ENCODE measurements around the gene SERPINB2. TPM values are rescaled to one million over a fixed set of nuclear protein-coding genes. Genes with fewer than 3 reads are reported as not detected.
"Not testable (repeated sequence)": the region's sequence is repeated elsewhere in the genome, so short reads cannot be mapped to it uniquely, and the experiment has no call there.

SERPINB2 gene
- total RNA-seq, 1 donor, result 0.72 TPM

- peak overlapping the region; percentile 89 for H3K4me2 ChIP-seq (ENCODE audit: insufficient read depth, low read length)
- peak overlapping the region; percentile 76 for H3K4me3 ChIP-seq (ENCODE audit: insufficient read depth, low read length)
- peaks cover 32% of the 10 kb centered on the region for H3K27me3 ChIP-seq (ENCODE audit: insufficient read depth, low read length)
- no peak for TF ChIP-seq CTCF (IDR thresholded peaks at IDR 0.05; ENCODE audit: extremely low read depth, low read depth, low read length)
- H3K36me3 ChIP-seq (ENCODE audit: insufficient read depth, low read length), result no peaks in the 10 kb centered on the region
- H3K9me3 ChIP-seq (ENCODE audit: low read depth, low read length), result no peaks in the 10 kb centered on the region
- no peaks in the 10 kb centered on the region for H3K79me2 ChIP-seq (ENCODE audit: insufficient read depth, low read length)
- DNase-seq (ENCODE audit: insufficient read length, low spot score, missing footprints), result peak; percentile 37
- H3K27ac ChIP-seq (ENCODE audit: low read depth, low read length), result no peak overlapping the region
- peak overlapping the region; percentile 80 for H2AFZ ChIP-seq (ENCODE audit: low read length)
- no peaks in the 10 kb centered on the region for H4K20me1 ChIP-seq (ENCODE audit: insufficient read depth, low read length)
- H3K4me1 ChIP-seq (ENCODE audit: insufficient read depth, low read length), result peaks cover 5% of the 10 kb centered on the region
Measured at GRCh38 chr18:63936932-63937393, 49.5 kb downstream of the SERPINB2 start.

- no peak for DNase-seq (ENCODE audit: insufficient read length, low spot score, missing footprints)
- no peak for TF ChIP-seq CTCF (IDR thresholded peaks at IDR 0.05; ENCODE audit: extremely low read depth, low read depth, low read length)
- peaks cover 5% of the 10 kb centered on the region for H3K4me1 ChIP-seq (ENCODE audit: insufficient read depth, low read length)
- no peaks in the 10 kb centered on the region for H3K79me2 ChIP-seq (ENCODE audit: insufficient read depth, low read length)
- H3K27ac ChIP-seq (ENCODE audit: low read depth, low read length), result no peak overlapping the region
- no peak overlapping the region for H2AFZ ChIP-seq (ENCODE audit: low read length)
- H3K36me3 ChIP-seq (ENCODE audit: insufficient read depth, low read length), result no peaks in the 10 kb centered on the region
- H4K20me1 ChIP-seq (ENCODE audit: insufficient read depth, low read length), result no peaks in the 10 kb centered on the region
- H3K9me3 ChIP-seq (ENCODE audit: low read depth, low read length), result no peaks in the 10 kb centered on the region
- no peak overlapping the region for H3K4me2 ChIP-seq (ENCODE audit: insufficient read depth, low read length)
- no peak overlapping the region for H3K4me3 ChIP-seq (ENCODE audit: insufficient read depth, low read length)
- peaks cover 15% of the 10 kb centered on the region for H3K27me3 ChIP-seq (ENCODE audit: insufficient read depth, low read length)
Measured at GRCh38 chr18:63940008-63940407, 52.5 kb downstream of the SERPINB2 start.

- H3K9me3 ChIP-seq (ENCODE audit: low read depth, low read length); H3K36me3 ChIP-seq (ENCODE audit: insufficient read depth, low read length); DNase-seq (ENCODE audit: insufficient read length, low spot score, missing footprints); H3K4me1 ChIP-seq (ENCODE audit: insufficient read depth, low read length); H3K79me2 ChIP-seq (ENCODE audit: insufficient read depth, low read length); H3K4me3 ChIP-seq (ENCODE audit: insufficient read depth, low read length); H3K27ac ChIP-seq (ENCODE audit: low read depth, low read length); H4K20me1 ChIP-seq (ENCODE audit: insufficient read depth, low read length); H2AFZ ChIP-seq (ENCODE audit: low read length); H3K4me2 ChIP-seq (ENCODE audit: insufficient read depth, low read length): not testable (repeated sequence)
- peaks cover 15% of the 10 kb centered on the region for H3K27me3 ChIP-seq (ENCODE audit: insufficient read depth, low read length)
Measured at GRCh38 chr18:63940543-63941050, 53.1 kb downstream of the SERPINB2 start.

GRCh38 chr18:63947051-63947790 is 59.7 kb downstream of the SERPINB2 start:
- Histone ChIP-seq H3K36me3 (ENCODE audit: insufficient read depth, low read length) (no peaks in the 10 kb centered on the region), H3K27me3 (ENCODE audit: insufficient read depth, low read length) (peaks cover 6% of the 10 kb centered on the region), H2AFZ (ENCODE audit: low read length) (no peak overlapping the region), H3K4me1 (ENCODE audit: insufficient read depth, low read length) (peaks cover 3% of the 10 kb centered on the region), H3K4me2 (ENCODE audit: insufficient read depth, low read length) (no peak overlapping the region), H3K9me3 (ENCODE audit: low read depth, low read length) (no peaks in the 10 kb centered on the region), H3K4me3 (ENCODE audit: insufficient read depth, low read length) (no peak overlapping the region), H3K27ac (ENCODE audit: low read depth, low read length) (no peak overlapping the region), H4K20me1 (ENCODE audit: insufficient read depth, low read length) (no peaks in the 10 kb centered on the region), H3K79me2 (ENCODE audit: insufficient read depth, low read length) (no peaks in the 10 kb centered on the region)
- DNase-seq (ENCODE audit: insufficient read length, low spot score, missing footprints), result no peak
- TF ChIP-seq CTCF (IDR thresholded peaks at IDR 0.05; ENCODE audit: extremely low read depth, low read depth, low read length), result no peak
